AG08395 (cell line): ENCODE results near the gene CACNA1H.

ENCODE experiments used
- DNase-seq: peaks from one replicate; pipeline ENCODE4 v3.0.0; 2012; ENCODE audit warnings: mixed read lengths, low spot score

The CACNA1H gene

DNA sequence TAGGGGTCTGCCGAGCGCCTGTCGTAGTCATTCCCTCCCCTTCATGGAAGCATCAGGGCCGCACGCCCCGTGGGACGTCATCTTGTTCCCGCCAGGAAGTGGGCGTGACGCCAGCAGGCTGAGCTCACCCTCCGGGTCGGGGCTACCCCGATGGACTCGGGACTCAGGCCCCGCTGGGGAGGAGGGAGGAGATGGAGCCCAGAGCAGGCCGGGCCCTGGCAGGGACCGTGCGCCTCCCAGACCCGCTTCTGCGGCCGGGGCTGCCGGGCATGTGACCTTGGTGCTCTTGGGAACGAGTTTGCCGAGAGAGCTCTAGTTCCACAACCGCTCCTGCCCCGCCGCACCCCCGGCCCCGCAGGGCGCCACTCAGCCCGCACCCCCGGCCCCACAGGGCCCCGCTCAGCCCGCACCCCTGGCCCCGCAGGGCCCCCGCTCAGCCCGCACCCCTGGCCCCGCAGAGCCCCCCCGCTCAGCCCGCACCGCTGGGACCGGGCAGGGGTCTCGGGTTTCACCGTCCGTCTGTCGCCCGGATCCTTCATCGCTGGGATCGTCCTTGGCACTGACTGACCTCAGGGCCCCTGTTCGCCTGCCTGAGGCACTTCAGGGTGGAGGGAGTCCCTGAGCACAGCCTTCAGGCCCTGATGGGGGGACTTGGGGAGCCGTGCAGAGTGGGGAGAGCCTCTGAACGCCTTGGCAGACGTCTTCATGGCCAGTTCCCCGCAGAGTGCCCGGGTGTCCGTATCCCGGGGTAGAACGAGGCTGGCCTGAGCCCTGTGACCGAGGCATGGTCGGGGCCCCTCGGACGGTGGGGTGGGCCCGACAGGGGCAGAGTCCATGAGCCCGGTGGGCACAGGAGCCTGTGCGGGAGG is 5.8 kb downstream of the CACNA1H start:
- no peak for DNase-seq

DNA sequence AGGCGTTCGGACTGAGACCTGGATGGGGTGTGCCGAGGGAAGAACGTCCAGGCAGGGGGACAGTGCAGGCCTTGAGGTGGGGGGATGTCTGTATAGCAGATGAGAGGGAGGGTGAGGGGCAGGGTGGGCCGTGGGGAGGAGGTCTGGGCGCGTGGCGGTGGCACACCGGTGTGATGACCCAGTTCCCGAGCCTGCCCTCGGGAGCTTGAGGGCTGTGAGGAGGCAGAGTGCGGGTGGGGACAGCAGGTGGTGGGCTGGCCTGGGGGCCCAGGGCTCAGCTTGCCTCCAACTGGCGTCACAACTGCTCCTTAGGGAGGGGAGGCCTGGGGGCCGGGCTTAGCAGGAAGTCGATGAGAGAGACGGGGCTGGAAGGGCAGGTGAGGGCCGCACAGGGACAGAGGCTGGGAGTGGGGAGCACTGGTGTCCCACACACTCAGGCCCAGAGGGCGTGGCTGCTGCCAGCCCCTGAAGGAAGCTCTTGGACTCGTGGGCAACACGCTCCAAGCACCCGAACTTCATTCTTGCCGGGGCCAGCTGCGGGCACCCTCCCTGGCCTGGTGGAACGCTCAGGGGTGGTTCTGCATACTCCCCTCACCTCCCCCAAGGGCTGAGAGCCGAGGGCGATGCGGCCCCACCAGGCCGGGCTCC is 6.5 kb downstream of the CACNA1H start:
- no peak for DNase-seq

DNA sequence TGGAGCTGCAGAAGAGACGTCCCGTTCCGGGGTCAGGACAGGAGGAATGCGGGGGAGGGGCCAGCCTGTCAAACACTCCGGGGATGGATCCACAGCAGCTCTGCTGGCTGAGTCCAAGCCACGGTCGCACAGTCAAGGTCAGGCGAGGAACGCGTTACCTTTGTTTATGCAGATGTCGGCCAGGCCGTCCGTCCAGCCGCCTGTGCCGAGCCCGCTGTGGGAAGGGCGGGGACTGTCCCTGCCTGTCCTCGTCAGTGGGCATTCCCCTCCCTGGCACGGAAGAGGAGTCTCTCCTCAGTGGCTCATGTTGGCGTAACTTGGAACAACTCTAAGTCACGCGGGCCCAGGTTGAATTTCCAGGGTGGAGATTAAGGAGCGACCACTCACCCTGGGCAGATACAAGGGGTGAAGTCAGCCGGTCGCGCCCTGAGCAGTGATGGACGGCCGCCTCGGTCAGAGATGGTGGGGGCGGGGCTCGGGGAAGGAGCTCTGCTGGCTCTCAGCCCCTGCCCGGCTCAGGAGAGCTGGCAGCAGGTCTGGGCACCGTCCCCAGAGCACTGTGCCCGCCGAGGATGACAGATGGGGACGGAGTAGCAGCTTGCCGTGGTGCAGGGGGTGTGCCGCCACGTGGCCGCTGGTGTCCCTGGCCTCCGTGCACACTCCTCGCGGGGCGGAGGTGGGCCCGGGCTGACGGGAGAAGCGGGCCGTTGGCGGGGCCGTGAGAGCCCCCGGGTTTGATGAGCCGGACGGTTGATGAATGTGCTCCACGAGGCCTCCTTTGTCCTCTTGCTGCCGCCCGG is 7.3 kb downstream of the CACNA1H start:
- DNase-seq = no peak

DNA sequence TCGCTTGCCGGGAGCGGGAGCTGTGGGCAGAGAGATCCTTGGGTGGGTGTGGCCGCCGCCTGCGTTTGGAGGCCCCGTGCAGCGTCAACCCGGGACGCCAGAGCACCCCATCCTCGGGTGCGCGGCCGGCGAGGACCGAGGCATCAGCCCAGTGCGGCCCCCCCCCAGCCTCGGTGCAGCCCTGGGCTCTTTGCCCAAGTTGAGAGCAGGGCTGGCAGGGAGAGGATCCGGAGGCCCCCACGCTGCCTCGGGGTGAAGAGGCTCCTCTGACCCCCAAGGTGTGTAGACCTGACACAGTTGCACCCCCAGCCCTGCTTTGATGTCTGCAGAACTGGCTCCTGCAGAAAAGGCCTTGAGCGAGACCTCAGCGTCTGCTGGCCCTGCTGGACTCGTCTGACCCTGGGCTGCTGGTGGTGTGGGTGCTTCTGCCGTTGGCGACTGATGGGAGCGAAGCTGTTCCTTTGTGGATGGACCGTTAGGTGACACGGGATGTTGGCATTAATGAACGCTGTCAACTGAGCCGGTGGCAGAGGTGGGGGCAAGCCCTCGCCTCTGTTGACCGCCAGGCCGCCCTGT is 8.0 kb downstream of the CACNA1H start:
- DNase-seq = no peak

DNA sequence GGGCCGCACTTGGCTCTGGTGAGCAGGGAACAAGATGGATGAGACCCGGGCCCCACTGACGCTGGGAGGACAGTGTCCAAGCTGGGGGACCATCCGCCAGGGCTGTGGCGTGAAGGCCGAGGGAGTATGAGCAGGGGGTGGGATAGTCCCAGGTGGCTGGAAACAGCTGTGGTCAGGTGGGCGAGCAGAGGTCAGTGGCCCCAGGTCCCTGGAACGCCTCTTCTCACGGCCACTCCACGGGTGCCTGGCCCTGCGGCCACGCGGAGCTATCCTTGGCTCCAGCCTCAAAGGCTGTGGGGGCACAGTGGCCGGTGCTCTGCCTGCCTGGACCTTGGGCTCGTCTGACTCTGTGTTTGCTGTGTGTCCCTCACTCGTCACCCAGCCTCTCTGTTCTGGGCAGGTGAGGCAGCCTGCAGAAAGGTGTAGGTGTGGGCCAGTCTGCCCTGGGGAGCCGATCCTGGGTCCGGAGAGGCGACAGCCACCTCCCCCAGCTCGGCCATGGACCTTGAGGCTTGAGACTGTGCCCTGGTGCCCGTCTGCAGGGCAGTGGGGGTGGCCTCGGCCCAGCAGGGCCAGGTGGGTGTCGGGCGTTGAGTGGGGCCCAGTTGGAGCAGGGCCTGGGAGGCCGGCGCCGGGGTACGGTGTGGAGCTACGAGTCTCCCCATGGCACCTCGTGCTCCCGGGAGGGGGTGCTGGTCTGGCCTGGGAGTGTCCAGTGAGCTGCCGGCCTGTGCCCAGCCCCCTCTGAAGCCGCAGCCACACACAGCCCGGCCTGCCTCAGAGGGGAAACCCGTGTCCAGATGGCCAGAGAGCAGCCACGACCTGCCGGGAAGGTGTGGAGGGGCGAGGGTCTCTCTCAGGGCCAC is 10.0 kb downstream of the CACNA1H start:
- no peak for DNase-seq

DNA sequence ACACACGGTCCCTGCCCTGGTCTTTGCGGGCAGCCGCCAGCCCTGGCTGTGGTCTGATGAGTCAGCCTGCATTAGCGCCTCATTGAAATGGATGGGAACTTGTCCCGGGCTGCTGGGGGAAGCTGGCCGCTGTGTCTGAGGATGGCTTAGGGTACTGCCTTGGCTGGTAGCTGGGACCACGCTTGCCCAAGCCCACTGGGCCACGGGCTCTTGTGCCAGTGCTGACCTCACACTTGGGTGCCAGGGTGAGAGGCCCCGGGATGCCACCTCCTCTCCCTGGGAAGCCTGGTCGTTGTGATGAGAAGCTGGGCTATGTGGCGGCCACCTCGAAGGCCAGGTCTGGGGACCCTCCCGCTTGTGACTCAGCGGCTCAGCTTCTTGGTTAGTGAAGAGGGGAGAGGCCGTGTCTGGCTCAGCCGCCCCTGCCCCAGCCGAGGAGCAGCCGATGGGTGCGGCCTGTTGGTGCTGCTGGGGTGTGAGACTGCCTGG is 10.7 kb downstream of the CACNA1H start:
- DNase-seq = no peak

DNA sequence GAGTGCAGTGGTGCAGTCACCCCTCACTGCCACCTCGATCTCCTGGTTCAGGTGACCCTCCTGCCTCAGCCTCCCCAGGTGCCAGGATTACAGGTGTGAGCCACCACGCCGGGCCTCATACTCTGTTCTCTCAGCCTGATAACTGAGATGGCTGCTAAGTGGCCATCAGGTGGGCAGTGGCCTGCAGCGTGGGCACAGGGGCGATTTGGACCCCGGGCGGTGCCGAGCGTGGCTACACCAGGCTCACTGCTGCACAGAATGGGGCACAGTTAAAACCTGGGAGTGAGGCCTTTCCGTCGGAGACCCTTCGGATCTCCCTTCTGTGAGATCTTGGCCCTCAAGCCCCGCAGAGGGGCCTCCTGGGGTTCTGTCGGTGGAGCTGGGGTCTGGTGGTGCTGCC is 11.5 kb downstream of the CACNA1H start:
- no peak for DNase-seq

DNA sequence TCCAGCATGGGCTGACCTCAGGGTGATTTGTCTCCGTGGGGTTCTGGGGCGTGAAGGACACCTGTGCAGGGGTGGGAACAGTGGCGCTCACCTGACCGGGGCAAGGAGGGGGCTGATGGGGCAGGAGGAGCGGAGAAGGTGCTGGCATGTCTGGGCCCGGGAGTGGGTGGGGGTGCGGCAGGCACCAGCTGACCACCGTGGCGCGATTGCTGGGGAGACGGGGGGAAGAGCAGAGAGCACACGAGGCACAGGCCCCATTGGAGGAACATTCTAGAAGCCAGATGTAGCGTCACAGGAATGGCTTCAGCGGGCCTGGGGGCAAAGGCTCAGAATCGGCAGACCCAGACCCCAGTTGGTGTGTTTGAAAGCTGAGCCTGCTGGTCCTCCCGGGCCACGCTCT is 12.1 kb downstream of the CACNA1H start:
- DNase-seq = no peak

DNA sequence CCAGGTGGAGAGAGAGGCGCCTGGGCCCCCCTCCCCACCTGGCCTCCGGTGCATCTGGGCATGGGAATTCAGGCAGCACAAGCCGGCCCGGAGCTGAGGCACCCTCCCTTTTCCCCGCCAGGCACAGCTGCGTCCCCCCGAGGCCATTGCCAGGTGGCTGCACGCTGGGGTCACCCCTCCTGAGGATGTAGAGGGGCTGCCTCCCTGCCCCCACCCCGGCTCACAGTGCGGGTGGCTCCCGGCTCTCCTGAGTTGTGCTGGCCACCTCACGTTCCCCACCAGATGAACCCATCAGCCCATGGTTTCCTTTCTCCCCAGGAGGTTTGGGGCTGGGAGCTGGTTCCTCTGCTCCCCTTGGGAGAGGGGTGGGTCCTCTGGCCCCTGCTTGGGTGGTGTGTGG is 12.6 kb downstream of the CACNA1H start:
- no peak for DNase-seq

DNA sequence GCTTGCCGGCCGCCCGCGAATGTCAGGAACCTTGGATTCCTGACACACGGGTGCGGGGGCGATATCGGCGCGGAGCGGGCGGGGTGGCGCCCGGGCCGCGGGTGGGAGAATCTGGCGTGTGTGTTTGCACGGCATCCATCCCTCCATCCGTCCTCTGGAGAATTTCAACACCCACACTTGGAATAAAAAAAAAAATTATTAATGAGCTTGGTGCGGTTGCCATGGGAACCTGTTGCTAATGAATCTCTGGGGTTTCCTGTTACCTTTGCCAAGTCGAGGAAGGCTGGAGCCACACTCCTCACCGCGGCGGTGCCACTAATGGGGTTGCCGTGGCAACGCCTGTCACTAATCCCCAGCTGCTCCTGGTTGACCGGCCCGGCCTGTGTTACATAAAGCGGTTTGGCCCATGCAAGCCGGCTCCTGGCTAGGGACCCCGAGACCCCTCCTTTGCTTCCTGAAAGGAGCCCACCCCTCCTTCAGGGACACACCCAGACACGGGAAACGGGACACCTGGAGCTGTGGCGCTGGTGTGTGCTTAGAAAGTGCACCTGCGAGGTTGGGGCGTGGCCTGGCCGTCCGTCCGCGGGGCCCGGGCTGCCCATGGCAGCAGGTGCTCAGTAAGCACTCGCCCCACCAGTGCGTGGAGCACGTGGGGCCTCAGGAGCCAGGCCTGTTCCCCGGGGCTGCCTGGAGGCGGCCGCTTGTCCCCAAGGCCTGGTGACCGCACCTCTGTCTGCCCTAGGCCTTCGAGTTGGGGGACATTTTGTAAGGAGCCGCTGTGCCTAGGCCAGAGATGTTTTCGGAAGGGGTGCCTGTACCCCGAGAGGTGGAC is 14.6 kb downstream of the CACNA1H start:
- no peak for DNase-seq

DNA sequence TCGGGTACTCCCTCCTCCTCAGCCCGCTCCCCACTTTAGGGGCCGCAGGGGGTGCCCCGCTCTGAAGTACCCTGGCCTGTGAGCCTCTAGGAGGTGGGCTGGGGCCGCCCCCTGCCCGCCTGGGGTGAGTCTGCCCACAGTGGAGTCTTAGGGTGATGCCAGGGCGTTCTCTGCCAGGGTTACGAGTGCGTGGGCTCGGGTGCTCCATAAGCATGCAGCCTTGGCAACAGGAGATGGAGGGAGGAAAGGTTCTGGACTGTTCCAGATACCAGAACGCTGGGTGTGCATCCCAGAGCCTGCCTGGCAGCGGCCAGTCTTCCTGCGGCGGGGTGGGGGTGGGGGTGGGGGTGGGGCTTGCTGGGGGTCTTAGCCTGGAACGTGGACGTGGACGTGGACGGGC is 15.9 kb downstream of the CACNA1H start:
- no peak for DNase-seq

DNA sequence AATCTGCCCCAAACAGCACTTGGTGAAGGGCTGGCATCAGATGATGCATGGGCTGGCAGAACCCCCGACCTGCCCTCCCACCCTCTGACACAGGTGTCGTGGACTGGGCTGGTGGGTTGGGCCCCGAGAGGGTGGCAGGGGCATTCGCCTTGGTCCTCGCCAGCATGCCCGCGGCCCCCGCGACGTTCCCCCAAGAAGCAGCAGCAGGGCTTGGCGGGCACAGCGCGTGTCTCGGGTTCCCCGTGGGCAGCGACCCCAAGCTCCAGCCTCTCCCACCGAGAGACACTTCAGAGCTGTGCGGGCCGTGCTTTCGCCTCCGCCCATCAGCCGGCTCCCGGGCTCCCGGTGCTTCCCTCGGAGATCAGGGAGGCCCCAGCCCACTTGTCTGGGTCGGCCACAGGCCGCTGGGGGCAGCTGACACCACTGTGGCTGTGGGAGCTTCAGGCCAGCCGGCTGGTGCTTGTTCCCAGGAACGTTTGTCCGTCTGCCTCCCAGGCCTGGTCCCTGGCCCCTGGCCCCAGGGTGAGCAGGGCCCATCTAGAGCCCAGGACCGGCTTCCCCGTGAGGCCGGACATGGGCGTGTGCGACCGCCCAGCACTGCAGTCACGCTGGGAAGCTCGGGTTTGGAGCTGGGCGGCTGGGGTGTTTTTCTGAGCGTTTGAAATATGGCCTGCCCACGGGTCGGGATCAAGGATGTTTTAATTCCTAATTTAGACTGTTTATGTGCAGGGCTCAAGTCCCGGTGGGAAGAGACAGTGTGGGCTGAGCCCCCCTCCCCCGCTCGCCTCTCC is 16.6 kb downstream of the CACNA1H start:
- DNase-seq = no peak

DNA sequence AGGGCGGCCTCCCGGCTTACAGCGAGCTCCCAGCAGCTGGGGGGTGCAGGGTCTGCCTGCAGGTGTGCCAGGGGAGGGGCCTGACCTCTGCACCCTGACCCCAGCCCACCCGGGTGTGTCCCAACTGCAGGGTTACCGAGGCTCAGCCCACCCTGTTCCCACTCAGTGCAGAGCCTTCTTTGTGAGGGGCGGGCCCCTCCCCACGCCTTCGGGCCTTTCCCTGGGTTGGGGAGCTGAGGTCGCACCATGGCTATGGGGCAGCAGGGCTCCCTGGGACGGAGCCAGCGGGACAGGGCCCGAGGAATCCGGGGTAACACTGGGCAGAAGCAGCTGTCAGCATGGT is 17.1 kb downstream of the CACNA1H start:
- DNase-seq = no peak

DNA sequence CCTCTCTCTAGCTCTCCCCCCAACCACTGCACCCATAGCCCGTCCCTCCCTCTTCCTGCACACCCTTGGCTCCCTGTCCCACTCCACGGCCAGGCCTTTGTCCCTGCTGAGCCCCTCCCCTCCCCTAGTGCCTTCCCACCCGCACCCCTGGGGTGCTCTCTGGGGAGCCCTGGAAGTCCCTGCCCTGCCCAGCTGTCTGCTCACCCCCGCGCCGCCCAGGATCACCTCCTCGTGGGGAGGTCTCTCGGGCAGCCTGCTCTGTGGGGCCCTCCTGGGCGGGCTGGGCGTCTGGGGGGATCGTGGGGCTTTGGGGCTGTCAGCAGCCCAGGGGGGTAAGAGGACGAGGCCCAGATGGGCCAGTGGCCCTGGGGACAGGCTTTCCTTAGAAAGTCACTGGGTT is 18.1 kb downstream of the CACNA1H start:
- no peak for DNase-seq

DNA sequence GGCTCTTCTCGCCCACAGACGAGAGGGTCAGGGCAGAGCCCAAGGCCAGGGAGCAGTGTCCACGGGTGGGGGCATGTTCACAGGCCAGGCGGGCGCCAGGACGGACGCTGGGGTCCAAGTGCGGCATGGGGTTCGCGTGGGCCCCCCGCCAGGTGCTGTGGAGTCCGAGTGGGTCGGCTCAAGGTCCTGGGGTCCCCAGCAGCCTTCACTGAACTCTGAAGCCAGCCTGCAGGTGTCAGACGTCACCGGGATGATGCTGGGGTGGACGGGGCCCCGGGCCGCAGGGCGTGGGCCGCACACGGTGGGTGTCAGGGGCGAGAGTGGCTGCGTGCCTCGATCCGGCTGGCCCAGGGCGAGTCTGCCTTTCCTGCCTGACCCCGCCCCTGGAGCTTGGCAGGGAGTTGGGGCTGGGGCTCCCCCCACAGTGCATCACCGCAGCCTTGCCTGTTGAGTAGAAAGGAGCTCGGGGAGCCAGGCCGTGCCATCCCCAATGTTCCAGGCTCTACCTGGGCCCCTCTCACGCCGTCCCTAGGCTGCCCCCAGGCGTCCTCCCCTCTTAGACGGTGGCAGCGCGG is 19.0 kb downstream of the CACNA1H start:
- DNase-seq = no peak

DNA sequence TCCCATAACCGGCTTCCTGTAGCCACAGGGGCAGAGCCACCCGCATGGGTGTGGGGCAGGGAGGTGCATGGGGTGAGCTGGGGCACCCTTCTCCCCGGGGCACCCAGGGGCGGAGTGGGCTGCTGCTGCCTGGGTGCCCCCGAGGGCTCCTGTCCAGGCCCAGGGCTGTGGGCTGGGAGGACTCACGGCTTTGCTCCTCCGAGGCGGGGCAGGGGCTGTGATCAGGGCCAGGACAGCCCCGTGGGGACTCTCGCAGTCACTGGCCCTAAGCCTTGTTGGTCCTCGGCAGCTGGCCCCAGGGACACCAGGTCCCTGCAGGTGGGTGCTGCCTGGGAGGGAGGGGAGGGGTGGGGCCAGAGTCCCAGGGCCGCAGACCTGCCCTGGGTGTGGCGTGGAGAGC is 19.7 kb downstream of the CACNA1H start:
- DNase-seq = no peak

DNA sequence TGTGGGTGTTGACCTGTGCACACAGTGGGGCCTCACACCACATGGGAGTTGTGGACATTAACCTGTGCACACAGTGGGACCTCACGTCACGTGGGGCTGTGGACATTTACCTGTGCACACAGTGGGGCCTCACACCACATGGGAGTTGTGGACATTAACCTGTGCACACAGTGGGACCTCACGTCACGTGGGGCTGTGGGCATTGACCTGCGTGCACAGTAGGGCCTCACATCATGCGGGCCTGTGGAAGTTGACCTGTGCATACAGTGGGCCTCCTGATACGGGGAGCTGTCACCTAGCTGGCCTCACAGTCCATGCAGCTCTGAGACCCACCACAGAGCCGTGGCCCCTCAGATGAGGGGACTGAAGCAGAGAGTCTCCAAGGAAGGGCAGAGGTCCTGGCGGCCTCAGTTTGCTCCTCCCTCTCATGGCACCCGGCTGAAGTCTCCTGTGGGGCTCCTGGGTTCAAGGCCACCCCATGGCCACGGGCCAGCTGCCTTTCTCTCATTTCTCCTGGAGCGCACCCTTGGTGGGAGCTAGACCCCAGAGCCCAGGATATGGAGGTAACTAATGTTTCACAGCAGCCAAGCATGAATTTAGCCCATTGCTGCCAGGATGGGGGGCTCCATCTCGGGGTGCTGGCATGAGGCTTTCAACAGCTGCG is 21.0 kb downstream of the CACNA1H start:
- DNase-seq = no peak

DNA sequence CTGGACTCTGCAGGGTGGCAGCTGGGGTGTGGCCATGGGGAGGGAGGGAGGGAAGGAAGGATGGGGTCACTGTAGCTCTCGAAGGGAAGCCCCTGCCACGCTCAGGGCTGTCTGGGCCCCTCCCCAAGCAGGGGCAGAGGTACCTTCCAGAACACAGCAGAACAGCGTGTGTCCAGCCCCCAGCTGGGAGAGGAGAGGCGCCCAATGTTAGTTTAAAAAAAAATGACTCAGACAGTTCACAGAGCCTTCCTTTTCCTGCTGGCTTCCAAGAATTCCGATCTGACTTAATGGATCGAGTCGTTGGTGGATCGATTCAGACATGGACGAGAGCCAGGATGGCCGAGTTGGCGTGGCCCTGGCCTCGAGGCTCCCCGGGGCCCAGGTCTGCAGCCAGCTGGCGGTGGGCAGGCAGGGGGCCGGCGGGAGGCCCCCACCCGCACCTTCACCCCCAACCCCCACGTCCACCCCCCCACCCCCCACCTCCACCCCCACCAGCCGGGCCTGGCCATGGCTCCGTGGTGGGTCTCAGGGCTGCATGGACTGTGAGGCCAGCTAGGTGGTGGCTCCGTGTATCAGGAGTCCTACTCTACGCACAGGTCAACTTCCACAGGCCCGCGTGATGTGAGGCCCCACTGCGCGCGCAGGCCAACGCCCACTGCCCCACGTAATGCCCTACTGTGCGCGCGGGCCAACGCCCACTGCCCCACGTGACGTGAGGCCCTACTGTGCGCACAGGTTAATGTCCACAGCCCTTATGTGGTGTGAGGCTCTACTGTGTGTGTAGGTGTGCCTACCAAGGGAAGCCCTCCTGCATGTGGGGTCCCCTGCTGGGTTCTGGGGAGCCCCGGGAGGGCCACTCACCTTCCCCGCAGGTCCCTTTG is 21.8 kb downstream of the CACNA1H start:
- DNase-seq = no peak
